NCI-H2227 (cell line): Measurements from ENCODE around the gene SPOCK1.

Experiments
- DNase-seq: peaks from one replicate; lab custom pipeline; 2025; ENCODE audit not compliant: unreplicated experiment; lab: John Stamatoyannopoulos, UW

The SPOCK1 gene

GRCh38 chr5:137366526-137366925 lies 132.6 kb downstream of the SPOCK1 start:
- DNase-seq: no peak

- no peak for DNase-seq
These were observed 133.8 kb downstream of the SPOCK1 start for GRCh38 chr5:137365126-137365865.

GRCh38 chr5:137361280-137361679 lies 137.8 kb downstream of the SPOCK1 start:
- no peak for DNase-seq

- DNase-seq: no peak
These were observed 138.5 kb downstream of the SPOCK1 start for GRCh38 chr5:137360607-137361006.

GRCh38 chr5:137359941-137360340 lies 139.2 kb downstream of the SPOCK1 start:
- DNase-seq: no peak

GRCh38 chr5:137357436-137357835 lies 141.7 kb downstream of the SPOCK1 start:
- no peak for DNase-seq

GRCh38 chr5:137356127-137356526 lies 143.0 kb downstream of the SPOCK1 start:
- DNase-seq: no peak

- no peak for DNase-seq
These were observed 143.4 kb downstream of the SPOCK1 start for GRCh38 chr5:137355708-137356107.

- DNase-seq: no peak
These were observed 147.0 kb downstream of the SPOCK1 start for GRCh38 chr5:137352095-137352494.

GRCh38 chr5:137350791-137351190 lies 148.3 kb downstream of the SPOCK1 start:
- no peak for DNase-seq

GRCh38 chr5:137348759-137349158 lies 150.4 kb downstream of the SPOCK1 start:
- DNase-seq: no peak

GRCh38 chr5:137347865-137348264 lies 151.3 kb downstream of the SPOCK1 start:
- DNase-seq: no peak

- no peak for DNase-seq
These were observed 152.8 kb downstream of the SPOCK1 start for GRCh38 chr5:137346281-137346680.

- no peak for DNase-seq
These were observed 153.7 kb downstream of the SPOCK1 start for GRCh38 chr5:137345396-137345795.

GRCh38 chr5:137344723-137345322 lies 154.3 kb downstream of the SPOCK1 start:
- DNase-seq: peak; percentile 63

- no peak for DNase-seq
These were observed 155.1 kb downstream of the SPOCK1 start for GRCh38 chr5:137344021-137344420.

GRCh38 chr5:137342764-137343163 lies 156.4 kb downstream of the SPOCK1 start:
- no peak for DNase-seq

- no peak for DNase-seq
These were observed 157.3 kb downstream of the SPOCK1 start for GRCh38 chr5:137341831-137342230.

GRCh38 chr5:137340881-137341280 lies 158.2 kb downstream of the SPOCK1 start:
- DNase-seq: no peak

GRCh38 chr5:137336565-137337120 lies 162.5 kb downstream of the SPOCK1 start:
- DNase-seq: no peak

- no peak for DNase-seq
These were observed 163.0 kb downstream of the SPOCK1 start for GRCh38 chr5:137336161-137336560.

GRCh38 chr5:137335493-137335892 lies 163.6 kb downstream of the SPOCK1 start:
- DNase-seq: no peak
